Thymus (tissue), 11 donors: ENCODE measurements around the gene MEIS3. TPM values are rescaled to one million over a fixed set of nuclear protein-coding genes. Genes with fewer than 3 reads are reported as not detected.

Experiments used
- DNase-seq, 9 donors: peaks; one replicate each; pipeline ENCODE4 v3.0.0-alpha.2; 2013; ENCODE audit warnings: low spot score in 9 of 9, low read depth in 6 of 9, missing footprints in 1 of 9
- H3K27ac ChIP-seq, 2 donors: one replicate each; pipeline ENCODE4 v1.5.1; 2013; ENCODE audit warnings: control low read depth in 1 of 2, low read depth in 1 of 2, low read length in 1 of 2, mild to moderate bottlenecking in 1 of 2, moderate library complexity in 1 of 2
- H3K27me3 ChIP-seq, 2 donors: one replicate each; pipeline ENCODE4 v1.5.1; 2013; ENCODE audit warnings: low read length in 1 of 2; ENCODE audit not compliant: control insufficient read depth in 2 of 2, insufficient read depth in 1 of 2
- H3K36me3 ChIP-seq, 2 donors: one replicate each; pipeline ENCODE4 v1.5.1; 2013; ENCODE audit warnings: low read length in 1 of 2, mild to moderate bottlenecking in 1 of 2, moderate library complexity in 1 of 2; ENCODE audit not compliant: control insufficient read depth in 2 of 2, insufficient read depth in 2 of 2
- H3K4me1 ChIP-seq, 2 donors: one replicate each; pipeline ENCODE4 v1.5.1; 2013; ENCODE audit warnings: low read length in 2 of 2; ENCODE audit not compliant: control insufficient read depth in 2 of 2, insufficient read depth in 2 of 2
- H3K4me3 ChIP-seq, 2 donors: one replicate each; pipeline ENCODE4 v1.5.1; 2013; ENCODE audit warnings: low read length in 2 of 2, control low read depth in 1 of 2, mild to moderate bottlenecking in 1 of 2
- H3K9me3 ChIP-seq, 2 donors: one replicate each; pipeline ENCODE4 v1.5.1; 2013; ENCODE audit warnings: low read length in 1 of 2, mild to moderate bottlenecking in 1 of 2; ENCODE audit not compliant: control insufficient read depth in 2 of 2, insufficient read depth in 1 of 2
- WGBS: extraction: QIAGEN DNeasy Blood & Tissue Kit; methylation state at CpG from one replicate; pipeline ENCODE4 v1.1.7; 2013; 5-methylcytosine and 5-hydroxymethylcytosine counted together
- polyA plus RNA-seq: library from polyadenylated mRNA; stranded (reverse); fragments of 200-250 nt; gene quantifications from one replicate; pipeline ENCODE4 v1.2.3, GENCODE V29; 2013
- total RNA-seq: library from RNA; stranded (reverse); fragments of 120-200 nt; gene quantifications from one replicate; pipeline ENCODE4 v1.2.4, GENCODE V29; 2013
- donor health status: healthy.

The MEIS3 gene
- total and polyA plus RNA-seq, 2 donors, result 1.7 to 4.3 TPM

DNA sequence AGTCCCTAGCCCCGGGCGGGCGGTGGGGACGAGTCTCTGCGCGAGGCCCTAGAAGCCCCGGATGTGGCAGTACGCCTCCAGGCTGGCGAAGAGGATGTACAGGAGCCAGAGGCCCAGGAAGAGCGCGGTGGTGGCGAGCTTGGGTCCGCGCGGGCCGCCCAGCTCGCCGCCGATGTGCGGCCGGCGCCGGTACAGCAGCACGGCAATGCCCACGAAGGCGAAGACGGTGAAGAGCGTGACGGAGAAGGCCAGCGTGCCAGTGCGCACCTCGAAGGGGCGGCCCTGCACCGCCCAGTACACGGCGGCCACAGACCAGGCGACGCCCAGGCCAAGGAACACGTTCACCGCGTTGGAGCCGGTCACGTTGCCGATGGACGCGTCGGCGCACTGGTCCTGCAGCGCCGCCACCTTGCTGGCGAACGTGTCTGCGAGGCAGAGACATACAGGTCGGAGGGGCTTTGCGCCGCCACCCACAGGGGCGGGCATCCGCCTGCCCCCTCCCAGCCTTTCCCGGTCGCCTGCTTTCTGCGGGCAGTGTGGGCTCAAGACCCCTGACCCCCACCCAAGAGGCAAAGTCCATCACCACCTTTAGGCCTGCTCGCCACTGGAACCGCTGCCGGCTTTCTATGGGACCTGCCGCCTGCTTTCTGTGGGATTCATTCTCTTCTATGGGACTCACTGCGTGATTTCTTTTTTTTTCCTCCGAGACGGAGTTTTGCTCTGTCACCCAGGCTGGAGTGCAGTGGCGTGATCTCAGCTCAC, 10.9 kb upstream of the MEIS3 start:
- 7% methylated on average over 69 of the region's 69 CpGs for WGBS
- Histone ChIP-seq H3K27ac (no peak overlapping the region), H3K9me3 (peaks cover 0 to 5% of the 10 kb centered on the region in 2 donors), H3K4me3 (peak overlapping the region in 1 of 2 donors; percentile 15), H3K27me3 (peaks cover 35 to 81% of the 10 kb centered on the region in 2 donors), H3K36me3 (no peaks in the 10 kb centered on the region), H3K4me1 (peaks cover 3 to 26% of the 10 kb centered on the region in 2 donors)
- DNase-seq, result no peak

DNA sequence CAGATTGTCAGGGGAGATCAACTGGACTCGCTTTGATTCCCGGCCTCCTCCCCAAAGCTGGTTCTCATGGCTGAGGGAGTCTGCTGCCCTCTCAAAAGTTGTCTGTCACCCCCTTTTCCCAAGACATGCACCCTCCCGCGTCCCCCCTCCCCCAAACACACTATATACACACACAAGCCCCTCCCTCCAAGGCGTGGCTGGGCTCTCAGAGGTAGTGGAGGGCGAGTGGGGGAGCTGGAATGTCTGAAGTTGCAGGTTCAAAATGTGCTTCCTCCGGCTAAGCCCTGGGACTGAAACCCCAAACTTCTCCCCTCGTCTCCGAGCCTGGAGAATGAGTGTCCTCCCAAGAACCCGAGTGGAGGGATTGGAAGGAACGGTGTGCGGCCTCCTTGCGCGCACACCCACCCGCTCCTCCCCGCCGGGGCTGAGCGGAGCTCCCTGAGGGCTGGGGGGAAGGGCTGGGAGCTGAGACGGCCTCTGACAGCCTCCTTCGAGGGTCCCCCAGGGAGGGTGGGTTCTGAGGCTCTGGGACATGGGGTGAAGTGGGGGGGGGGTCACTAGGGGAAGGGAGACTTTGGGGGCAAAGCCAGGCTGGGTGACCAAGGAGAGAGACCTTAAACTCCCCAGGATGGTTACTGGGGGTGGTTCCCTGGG, 9.9 kb upstream of the MEIS3 start:
- Histone ChIP-seq H3K4me3 (no peak overlapping the region), H3K9me3 (peaks cover 0 to 5% of the 10 kb centered on the region in 2 donors), H3K27me3 (peaks cover 35 to 89% of the 10 kb centered on the region in 2 donors), H3K36me3 (no peaks in the 10 kb centered on the region), H3K27ac (no peak overlapping the region), H3K4me1 (peaks cover 3 to 26% of the 10 kb centered on the region in 2 donors)
- 22% methylated on average over 20 of the region's 20 CpGs for WGBS
- no peak for DNase-seq

DNA sequence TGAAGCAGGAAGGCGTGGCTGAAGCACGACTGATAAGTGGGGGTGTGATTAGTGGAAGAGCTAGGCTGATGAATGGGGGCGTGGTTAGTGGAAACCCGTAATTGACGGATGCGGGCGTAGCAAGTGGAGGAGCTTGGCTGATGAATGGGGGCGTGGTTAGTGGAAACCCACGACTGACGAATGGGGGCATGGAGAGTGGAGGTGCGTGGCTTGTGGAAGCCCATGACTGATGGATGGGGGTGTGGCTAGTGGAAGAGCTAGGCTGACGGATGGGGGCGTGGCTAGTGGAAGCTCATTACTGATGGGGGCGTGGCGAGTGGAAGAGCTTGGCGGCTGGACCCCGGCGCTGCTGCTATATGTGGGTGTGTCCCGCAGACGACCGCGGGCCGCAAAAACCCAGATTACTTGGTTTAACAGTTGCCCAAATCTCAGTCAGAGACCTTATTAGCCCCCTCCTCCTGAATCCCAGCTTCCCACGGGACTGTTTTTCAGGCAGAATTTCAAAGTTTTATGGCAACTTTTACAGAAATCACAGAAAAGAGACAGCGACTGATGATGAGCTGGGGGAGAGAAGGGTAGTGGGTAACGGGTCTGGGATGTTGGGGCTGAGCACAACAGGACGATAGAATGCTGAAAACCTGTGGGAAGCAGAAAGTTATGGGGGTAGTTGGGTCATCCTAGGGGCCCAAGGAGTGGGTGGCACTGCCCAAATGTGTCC, 9.0 kb upstream of the MEIS3 start:
- no peak overlapping the region for H3K4me3 ChIP-seq
- peak in 6 of 9 donors; percentile 33 to 75 (median 48) for DNase-seq
- 2% methylated on average over 27 of the region's 27 CpGs for WGBS
- peaks cover 40 to 96% of the 10 kb centered on the region in 2 donors for H3K27me3 ChIP-seq
- peaks cover 3 to 26% of the 10 kb centered on the region in 2 donors for H3K4me1 ChIP-seq
- no peaks in the 10 kb centered on the region for H3K36me3 ChIP-seq
- H3K27ac ChIP-seq, result no peak overlapping the region
- H3K9me3 ChIP-seq, result peaks cover 0 to 5% of the 10 kb centered on the region in 2 donors

DNA sequence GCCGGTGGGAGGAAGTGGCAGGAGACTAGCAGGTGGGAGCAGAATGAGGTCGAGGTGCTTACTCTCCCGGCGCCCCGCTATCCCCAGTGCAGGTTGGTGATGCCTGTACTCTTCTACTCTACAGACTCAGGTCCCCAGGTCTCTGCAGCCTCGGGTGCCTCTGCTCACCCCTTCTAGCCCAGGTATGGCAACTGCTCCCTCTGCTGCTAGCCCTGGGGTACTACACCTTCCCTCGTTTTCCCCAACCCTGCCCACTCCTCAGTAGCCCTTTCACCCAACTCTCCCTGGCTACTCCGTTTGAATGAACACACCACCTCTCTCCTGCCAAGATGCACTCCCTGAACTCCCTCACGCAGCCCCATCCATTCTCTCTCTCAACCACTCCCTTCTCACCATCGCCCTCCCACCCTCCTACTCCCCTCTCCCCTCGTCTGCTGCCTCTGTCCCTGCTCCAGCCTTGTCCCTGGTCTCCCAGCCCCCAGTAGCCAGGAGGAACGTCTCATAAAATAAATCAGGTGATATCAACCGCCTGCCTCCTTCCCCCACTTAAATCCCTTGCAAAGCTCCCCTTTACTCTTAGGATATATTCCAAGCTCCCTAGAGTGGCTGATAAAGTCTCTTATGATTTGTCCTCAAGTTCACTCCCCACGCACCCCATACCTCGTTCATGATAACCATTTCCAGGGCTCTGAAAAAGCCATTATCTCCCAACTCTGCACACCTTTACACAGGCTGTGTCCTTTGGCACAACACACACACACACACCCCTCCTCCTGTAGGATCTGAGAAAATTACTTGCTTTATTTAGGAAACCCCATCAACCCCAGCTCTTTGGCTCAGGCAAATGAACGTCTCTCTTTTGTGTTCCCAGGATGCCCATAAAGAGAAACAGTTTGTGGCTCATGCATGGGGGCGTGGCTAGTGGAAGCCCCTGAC, 8.2 kb upstream of the MEIS3 start:
- Histone ChIP-seq H3K4me1 (peaks cover 3 to 26% of the 10 kb centered on the region in 2 donors), H3K9me3 (peaks cover 0 to 5% of the 10 kb centered on the region in 2 donors), H3K36me3 (no peaks in the 10 kb centered on the region), H3K4me3 (no peak overlapping the region), H3K27me3 (peaks cover 42 to 97% of the 10 kb centered on the region in 2 donors), H3K27ac (peak overlapping the region in 1 of 2 donors; percentile 26)
- DNase-seq, result peak in 5 of 9 donors; percentile 34 to 67 (median 50)
- 11% methylated on average over 17 of the region's 17 CpGs for WGBS

GRCh38 chr19:47423203-47423882, 4.0 kb upstream of the MEIS3 start:
- peaks cover 0 to 1% of the 10 kb centered on the region in 2 donors for H3K9me3 ChIP-seq
- H3K27me3 ChIP-seq, result peaks cover 42 to 97% of the 10 kb centered on the region in 2 donors
- DNase-seq, result no peak
- H3K4me1 ChIP-seq, result peaks cover 5 to 11% of the 10 kb centered on the region in 2 donors
- 19% methylated on average over 19 of the region's 19 CpGs for WGBS
- no peak overlapping the region for H3K4me3 ChIP-seq
- H3K36me3 ChIP-seq, result no peaks in the 10 kb centered on the region
- H3K27ac ChIP-seq, result no peak overlapping the region

DNA sequence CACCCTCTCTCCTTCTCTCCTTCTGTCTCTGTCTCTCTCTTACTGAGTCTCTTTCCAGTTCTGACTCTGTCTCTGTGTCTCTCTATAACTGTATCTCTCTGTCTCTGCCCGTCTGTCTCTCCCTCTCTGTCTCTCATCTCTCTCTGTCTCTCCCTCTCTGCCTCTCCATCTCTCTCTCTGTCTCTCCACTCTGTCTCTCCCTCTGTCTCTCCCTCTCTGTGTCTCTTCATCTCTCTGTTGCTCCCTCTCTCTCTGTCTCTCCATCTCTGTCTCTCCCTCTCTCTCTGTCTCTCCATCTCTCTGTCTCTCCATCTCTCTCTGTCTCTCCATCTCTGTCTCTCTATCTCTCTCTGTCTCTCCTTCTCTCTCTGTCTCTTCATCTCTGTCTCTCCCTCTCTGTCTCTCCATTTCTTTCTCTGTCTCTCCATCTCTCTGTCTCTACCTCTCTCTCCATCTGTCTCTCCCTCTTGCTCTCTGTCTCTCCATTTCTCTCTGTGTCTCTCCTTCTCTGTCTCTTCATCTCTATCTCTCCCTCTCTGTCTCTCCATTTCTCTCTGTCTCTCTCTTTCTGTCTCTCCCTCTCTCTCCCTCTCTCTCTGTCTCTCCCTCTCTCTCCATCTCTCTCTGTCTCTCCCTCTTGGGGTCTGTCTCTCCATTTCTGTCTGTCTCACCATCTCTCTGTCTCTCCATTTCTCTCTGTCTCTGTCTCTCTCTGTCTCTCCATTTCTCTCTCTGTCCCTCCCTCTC, 3.3 kb upstream of the MEIS3 start:
- no peak for DNase-seq
- H3K36me3 ChIP-seq, result no peaks in the 10 kb centered on the region
- H3K4me3 ChIP-seq, result no peak overlapping the region
- 12% methylated on average over 1 of the region's 1 CpG for WGBS
- H3K27ac ChIP-seq, result no peak overlapping the region
- H3K4me1 ChIP-seq, result peaks cover 2 to 3% of the 10 kb centered on the region in 2 donors
- peaks cover 47 to 97% of the 10 kb centered on the region in 2 donors for H3K27me3 ChIP-seq
- peaks cover 0 to 1% of the 10 kb centered on the region in 2 donors for H3K9me3 ChIP-seq

DNA sequence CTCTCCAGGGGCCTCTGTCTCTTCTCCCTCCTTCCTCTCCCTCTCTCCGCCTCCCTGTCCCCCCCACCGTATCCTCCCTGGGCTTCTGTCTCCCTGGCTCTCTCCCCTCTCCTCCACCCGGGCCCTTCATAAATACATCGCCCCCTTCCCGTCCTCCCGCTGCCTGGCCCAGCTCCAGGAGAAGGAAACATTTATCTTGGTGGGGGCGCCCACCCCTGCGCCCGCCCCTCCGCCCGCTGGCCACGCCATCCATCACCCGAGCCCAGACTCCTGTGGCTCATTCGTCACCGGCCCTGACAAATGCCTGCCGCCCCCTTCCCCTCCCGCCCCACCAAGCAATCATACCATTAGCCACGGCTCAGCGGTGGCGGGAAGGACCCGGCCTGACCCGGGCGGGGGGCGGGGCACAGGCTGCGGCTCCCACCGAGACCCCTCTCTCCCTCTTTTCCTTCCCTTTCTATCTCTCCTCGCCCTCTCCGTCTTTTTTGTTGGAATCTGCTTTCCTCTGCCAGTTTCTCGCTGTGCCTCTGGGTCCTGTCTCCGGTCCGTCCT, 2.6 kb upstream of the MEIS3 start:
- Histone ChIP-seq H3K27me3 (peaks cover 51 to 97% of the 10 kb centered on the region in 2 donors), H3K27ac (no peak overlapping the region), H3K4me1 (peaks cover 0 to 2% of the 10 kb centered on the region in 2 donors), H3K36me3 (no peaks in the 10 kb centered on the region), H3K4me3 (no peak overlapping the region), H3K9me3 (peaks cover 0 to 1% of the 10 kb centered on the region in 2 donors)
- 4% methylated on average over 31 of the region's 31 CpGs for WGBS
- DNase-seq, result no peak
